Stimulated activated CD8-positive, alpha-beta memory T cell treated with anti-CD3 and anti-CD28 coated beads, Interleukin-15, amount 100 ng/mL, for 4 hours (primary cell): ENCODE data around the gene PC.

Experiments used
- DNase-seq, 2 donors: peaks; one replicate each; pipeline ENCODE4 v3.0.0-alpha.2; 2020; ENCODE audit warnings: low read depth in 2 of 2

The PC gene

DNA sequence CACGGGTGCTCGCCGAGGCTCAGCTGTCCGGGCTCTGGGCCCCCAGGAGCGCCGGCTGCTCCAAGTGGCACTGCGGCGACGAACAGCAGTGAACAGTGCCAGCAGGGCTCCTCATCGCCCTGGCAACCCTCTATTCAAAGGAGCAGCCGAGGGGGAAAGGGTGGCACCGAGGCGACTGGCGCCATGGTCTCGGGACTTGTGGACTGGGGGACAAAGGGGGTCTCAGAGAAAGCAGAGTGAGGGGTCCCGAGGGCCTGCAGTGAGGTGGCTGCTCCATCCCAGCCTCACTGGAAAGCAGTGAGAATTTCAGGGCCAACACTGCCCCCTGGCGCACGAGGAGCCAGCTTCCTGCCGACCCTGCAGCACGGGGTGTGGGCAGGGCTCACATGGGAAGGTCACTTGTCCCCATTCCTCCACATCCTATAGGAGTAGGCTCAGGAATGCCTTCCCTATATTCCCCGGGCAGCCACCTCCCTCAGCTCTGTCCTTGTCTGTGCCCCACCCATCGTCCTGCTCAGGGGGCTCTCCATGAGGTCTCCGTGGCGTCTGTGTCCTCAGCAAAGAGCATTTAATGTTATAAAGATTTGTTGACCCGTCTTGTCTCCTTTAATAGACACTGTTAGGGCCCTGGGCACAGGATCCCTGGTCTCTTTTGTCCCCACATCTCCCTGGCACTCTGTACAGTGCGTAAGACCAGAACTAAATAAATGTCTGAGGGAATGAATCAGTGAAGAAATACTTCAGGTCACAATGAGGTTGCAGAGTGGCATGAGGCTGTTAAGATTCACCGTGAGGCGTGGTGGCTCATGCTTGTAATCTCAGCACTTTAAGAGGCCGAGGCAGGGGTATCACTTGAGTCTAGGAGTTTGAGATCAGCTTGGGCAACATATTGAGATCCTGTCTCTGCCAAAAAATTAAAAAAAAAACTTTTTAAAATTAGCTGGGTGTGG, 74.9 kb downstream of the PC start:
- peak in 1 of 2 donors; percentile 17 for DNase-seq

DNA sequence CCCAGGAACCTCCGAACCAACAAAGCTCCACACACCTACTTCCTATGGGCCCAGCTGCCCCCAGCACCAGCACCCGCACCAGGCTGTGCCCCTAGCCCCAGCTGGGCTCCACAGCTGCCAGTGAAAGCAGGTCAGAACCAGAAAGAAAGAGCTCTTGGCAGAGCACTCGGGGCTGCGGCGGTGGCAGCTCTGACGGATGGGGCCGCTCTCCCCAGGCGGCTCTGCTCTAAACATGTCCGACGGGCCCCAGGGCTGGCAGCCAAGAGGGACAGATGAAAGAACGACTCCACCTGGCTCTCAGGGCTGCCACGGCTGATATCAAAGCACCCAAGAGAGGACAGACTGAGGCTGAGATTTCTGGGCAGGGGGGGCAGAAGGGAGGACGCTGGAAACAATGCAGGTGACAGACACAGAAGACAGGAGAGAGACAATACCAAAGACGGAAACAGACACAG, 75.6 kb downstream of the PC start:
- no peak for DNase-seq

DNA sequence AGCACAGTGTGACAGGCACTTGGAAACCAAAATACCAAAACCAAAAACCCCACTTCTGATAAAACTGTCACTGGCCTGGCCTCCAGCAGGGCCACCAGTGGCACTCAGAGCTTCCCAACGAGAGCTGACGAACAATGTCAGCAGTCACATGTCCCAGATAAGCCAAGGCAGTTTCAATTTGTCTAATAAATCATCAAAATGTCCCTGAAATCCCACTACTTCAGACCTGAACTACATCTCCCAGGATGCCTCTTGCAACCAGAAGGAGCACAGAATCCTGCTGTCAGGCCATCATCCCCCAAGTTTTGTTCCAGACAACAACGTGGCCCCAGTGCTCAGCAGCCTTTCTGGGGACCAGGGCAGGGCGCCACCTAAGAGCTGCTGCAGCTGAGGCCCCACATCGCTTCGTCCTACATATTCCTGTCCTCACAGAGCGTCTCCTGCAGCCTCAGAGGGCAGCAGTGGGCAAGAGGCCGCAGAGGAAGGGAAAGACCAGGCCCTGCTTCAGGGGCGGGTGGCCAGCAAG, 76.2 kb downstream of the PC start:
- DNase-seq: no peak

DNA sequence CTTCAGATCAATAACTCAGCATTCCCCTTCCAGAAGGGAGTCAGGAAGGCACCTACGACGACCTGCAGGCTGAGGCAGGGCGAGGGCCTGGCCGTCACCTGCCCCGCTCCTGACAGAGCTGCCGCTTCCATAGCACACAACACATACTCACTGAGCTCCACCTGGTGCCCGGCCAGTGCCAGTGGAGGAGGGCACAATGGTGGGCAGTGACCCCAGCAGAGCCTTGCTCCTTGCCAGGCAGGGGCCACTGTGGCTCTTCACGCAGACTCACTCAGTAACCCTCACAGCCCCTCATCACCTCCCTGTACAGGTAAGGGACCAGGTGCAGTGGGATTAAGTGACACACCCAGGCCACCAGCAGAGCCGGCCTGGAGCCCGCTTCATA, 76.7 kb downstream of the PC start:
- no peak for DNase-seq

DNA sequence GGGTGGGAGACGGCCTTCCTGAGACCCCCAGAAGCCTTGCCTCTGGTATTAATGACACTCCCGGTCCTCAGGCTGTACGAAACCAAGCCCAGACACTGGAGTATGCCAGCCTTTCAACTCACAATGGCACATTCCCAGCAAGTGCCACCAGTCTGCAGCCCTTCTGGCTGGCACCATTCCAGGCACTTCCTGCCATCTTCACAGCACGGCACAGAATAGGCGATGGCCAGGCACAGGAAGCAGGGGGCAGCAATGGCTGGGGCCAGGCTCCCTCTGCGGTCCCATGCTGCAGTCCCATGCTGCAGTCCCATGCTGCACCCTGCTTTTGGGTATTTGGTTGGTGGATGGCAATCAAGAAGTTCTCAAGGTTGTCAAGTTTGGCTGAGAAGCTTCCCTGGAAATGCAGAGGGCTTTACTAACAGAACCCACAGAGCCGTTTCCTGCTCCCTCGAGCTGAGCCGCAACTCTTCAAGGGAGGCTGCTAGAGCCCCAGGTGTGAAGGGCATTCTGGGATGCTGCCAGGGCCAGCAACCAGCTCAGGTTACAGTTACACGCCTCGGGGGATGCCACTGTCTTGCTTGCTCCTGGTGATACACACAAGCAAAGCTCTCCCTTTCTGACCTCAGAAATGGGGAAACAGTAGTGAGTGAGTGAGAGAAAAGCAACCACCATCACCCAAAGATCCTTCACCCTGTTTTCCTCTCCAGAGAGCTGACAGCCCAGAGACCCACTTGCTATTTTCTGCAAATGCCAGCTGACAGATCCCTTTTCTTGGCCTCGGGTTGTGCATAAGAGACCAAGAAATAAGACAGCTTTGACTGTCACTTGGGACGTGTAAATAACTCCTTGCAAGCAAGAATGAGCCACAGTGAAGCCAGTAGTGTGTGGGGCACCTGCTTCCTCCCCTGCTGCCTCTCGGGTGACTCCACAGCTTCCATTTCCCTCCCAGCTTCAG, 77.4 kb downstream of the PC start:
- DNase-seq: no peak

DNA sequence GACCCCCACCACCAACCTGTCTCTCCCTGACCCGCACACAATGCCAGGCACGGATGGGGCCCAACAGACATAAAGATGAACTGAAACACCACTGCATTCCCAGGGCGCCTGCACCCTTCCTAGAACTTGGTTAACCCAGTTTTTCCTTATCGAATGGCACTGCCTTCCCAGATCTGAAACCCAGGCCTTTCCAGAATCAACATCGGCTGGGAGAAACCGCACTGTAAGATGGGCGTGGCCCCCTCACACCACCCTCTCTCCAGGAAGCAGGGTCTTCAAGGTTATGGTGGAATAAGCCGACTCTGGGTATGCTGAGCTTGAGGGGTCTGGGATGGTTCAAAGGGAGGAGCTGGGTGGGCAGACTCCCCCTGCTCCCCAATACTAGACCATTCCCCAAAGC, 78.2 kb downstream of the PC start:
- DNase-seq: no peak

DNA sequence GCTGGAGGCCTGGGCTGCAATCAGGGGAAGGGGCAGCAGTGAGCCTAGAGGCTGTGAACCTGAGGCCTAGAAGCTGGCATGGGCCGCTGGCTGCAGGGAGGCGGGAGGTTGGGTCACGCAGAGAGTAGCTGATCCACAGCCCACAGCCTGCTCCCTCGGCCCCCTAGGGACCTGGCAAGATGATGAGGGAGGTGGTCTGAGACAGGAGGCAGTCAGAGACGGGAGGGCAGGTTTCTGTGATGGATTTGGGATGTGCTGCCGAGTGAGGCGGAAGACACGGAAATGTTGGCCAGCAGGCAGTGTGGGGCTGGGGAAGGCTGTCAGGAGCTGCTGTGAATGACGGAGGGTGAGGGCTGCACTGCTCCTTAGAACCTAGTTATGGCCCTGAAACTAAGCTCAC, 78.6 kb downstream of the PC start:
- DNase-seq: no peak

DNA sequence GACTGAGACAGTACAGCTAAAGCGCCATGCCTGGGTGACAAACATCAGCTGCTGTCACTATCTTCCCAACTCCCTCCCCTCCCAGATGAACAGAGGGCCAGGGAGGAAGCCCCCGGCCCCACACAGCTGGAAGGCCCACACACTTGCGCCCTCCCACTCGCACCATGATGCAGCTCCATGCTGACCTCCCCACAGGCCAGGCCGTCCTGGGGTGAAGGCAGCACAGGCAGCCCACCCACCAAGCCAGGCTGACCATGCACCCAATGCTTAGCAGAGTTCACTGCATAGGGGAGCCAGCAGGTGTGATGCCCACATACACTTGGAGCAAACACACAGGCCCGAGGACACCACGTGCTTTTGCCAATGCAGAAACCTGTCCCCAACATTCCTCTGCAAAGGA, 79.2 kb downstream of the PC start:
- DNase-seq: no peak

DNA sequence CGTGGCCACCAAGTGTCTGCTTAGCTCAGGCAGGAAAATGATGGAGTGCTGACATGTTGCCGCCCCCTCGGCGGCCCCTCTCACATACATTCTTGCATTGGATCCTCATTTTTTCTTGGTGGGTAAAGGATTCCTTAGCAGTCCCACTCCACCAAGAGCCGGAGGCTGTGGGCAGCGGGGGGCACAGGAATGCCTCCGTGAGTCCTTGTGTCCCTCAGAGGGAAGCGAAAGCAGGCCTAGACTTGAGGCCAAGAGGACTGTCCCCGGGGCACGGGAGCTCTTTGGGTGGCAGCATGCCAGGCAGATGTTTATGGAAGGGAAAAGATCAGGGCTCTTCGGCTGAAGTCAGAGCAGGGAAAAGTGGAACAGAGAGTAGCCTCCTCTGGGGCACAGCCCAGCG, 79.7 kb downstream of the PC start:
- no peak for DNase-seq

DNA sequence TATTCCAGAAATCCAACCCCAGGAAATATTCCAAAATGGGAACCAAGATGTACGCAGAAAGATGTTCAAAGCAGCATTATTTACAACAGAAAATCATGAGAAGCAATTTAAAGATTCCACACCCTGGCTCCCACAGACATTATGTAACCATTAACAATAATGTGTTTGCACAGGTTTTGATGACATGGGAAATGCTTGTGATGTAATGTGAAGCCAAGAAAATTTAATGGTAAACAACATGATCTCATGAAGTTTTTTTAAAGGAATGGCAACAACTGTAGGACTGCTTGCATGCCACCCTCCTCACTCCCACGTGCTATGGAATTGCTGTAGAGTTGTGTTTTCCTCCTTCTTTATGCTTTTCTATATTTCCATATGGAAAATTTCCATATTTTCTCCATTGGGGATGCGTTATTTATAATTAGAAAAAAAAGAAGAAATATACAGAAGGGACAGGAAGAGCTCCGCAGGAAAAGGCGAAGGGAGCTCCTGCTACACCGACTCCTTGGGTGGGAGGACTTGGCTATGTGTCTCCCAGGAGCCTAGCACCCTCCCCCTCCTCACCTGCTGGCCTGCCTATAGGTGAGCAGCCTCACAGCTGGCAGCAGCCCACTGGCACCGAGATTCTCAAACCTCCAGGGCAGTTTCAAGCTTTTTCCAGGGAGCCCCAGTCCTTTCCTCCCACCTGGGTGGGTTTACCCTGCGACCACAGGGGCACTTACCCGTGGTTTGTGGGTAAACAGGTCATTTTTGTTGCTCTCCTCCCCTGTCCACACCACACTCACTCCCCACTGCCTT, 80.4 kb downstream of the PC start:
- DNase-seq: no peak

DNA sequence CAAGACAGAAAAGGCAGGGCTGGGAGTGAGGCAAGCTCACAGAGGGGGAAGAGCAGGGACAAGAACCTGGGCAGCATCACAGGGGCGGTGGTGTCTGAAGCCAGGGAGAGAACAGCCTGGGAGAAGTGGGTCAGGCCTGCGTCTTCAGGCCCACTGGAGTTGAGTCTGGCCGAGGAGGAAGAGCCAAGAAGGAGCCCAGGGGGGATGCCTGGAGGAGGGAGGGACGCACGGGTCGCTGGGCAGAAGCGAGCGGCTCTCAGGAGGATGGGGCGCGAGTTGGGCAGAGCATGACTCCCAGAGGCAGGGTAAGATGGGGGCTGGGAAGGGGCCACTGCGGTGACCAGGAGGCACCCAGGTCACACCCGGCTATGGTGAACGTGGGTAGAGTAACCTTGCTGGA, 82.8 kb downstream of the PC start:
- DNase-seq: no peak

DNA sequence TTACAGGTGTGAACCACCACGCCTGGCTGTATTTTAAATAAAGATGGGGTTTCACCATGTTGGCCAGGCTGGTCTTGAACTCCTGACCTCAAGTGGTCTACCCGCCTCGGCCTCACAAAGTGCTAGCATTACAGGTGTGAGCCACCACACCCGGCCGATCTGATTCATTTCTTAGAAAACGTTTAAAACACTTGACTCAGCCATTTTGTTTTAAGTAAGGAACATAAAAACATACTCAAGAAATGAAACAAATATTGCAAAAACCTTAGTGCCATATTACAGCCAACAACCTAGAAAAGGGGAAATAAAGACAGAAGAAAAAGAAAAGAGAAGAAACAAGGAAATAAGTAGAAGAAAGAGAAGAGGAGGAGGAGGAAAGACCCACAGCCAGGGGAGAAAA, 84.0 kb downstream of the PC start:
- no peak for DNase-seq

DNA sequence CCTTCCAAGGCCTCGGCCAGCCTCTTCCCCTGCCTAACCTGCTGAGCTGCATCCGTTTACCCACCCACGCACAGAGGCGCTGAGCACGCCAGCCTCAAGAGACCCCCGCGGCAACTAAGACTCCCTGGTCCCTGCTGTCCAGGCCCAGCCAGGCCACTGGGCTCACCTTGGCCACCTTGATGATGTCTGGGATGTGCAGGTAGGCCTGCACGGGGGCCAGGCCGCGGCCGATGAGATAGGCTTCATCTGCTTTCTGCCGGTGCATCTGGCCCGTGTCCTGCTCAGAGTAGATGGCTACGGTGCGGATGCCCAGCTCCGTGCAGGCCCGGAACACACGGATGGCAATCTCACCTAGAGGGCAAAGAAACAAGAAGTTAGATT, 86.7 kb downstream of the PC start:
- no peak for DNase-seq

DNA sequence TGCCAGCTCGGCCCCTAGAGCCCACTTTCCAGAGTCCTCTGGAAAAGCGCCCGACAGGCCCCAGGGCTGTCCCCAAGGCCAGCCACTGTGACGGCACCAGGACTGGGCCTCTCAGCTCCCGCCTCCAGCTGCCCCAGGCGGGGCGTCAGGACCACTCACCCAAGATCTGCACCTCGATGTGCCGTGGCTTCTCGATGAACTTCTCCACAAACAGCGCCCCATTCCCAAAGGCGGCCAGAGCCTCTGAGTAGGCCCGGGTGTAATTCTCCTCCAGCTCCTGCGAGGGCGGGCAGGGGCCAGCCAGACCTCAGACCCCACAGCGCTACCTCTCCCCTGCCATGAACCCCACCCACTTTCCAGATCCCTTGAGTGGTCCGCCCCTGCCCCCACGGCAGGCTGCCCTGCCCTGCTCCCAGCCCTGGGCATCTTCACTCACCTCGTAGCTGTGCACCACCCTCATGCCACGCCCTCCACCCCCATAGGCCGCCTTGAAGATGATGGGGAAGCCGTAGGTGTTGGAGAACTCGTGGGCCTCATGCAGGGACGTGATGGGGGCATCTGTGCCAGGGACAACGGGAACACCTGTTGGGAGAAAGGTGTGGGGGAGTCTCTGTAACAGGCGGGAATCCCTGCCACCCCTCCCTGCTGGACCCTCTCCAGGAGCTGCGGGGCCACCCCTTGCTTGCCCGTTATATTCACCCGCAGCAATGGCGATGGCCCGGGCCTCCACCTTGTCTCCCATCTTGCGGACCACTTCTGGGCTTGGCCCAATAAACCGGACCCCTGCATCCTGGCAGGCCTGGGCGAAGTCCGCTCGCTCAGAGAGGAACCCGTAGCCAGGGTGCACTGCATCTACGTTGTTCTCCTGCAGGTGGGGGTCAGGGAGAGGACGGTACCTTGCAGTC, 87.3 kb downstream of the PC start:
- no peak for DNase-seq

DNA sequence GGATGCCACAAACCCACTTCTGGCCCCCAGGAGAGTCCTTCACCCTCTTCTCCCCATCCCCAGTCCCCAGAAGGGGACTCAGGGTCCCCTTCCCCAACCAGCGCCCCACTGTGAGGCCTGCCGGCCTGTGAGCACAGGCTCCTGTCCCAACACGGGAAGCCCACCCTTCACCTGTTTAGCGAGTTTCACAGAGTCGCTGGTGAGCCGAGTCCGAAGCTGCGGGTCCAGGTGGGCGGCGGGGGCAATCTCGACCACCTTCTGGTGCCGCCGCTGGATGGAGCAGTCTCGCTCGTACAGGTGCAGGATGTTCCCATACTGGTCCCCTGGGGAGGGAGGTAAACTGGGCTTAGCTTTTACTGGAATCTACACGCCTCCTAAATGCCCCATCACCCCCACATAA, 88.1 kb downstream of the PC start:
- no peak for DNase-seq

DNA sequence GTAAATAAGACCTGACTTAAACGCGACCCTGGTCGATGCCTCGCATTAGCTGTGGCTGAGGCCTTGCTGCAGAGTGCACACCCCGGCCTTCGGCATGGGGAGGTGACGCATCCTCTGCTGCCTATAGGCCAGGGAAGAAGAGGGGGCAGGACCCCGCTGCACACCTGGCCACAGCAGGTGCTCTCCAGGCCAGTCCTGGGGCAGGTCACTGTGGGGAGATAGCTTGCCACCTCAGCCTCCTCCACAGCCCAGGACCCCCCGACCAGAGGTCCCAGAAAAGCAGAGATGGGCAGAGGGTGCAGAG, 88.7 kb downstream of the PC start:
- DNase-seq: no peak

DNA sequence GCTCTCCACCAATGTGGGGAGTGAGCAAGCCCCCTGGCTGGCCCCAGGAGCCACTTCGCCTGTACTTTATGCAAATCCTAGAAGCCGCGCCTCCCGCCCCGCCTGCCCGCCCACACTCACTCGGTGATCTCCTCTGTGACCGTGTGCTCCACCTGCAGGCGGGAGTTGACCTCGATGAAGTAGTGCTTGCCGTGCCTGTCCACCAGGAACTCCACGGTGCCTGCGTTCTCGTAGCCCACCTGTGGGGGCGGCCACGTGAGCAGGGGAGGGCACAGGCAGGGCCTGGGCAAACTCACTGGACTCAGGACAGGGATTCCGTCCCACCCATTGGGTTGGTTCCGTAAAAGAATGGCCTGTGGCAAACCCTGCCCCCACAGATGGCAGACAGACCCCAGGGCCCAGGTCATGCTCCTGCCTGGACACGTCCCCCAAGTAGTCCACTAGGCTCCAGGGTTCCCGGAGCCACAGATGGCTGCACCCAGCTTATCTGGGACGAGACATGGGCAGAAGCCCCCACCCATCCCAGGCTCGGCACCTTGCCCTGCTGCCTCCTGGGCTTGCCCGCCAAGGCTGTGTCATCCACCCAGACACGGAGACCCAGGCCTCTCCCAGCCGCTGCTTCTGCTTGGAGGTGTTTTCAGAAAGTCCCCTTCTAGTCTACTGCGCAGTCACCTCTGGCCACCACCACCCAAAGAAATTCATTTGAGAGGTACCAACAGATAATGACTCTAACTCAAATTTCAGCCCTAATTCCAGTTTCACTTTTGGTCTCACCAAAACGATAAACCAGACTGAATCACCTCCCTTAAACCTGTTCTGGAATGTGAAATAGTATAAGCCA, 89.2 kb downstream of the PC start:
- peak; percentile 51 to 68 for DNase-seq

DNA sequence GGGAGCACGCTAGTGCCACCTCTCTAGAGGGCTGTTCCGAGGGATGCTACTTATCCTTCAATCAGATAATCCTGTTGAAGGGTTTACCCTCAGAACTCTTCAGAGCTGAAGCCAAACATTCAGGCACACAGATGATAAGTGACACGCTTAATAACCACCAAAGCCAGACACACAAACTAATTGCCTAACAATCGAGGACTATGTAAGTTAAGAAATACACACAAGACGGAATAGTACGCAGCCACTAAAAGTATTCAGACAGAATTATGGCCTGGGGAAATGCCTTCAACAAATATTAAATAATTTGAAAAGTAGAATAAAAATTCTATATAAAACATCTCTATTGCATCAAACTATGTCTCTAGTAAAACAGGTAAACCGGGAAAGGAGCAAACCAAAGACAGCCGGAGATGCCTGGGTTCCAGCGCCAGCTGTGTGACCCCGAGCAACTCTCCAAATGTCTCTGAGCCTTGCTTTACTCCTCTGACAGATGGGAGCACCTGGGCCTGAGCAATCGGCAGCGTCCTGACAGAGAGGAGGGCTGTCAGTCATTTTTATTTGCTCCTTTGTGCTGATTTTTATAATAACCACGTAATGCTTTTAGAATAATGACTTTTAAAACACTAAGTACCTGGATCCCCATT, 90.0 kb downstream of the PC start:
- DNase-seq: no peak

DNA sequence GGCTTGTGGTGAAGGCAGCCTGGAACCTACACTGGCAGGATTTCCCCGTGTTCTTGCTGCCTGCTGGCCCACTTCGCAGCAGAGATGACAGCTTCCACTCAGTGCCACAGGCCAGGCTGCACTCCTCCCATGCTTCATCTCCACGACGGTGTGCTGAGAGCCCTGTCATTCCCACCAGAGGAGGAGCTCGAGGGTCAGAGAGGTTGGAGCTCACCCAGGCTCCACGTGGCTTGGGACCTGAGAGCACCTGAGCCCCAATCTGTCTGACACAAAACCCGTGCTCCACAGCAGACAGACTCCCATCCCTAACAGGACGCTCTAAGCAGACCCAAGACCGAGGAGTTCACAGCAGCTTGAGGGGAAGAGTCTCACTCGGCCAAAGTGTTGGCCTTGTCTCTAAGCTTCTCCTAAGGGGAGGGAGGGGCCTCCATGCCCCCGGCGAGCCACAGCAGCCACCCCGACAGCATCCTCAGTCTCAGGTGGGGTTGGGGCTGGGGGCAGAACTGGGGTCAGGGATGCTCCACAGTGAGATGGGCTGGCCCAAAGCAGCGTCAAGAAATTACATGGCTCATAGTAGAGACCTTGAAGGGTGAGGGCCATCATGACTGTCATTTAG, 90.7 kb downstream of the PC start:
- DNase-seq: no peak
